K562 (cell line): ENCODE measurements around the gene INPP4B. TPM values are rescaled to one million over a fixed set of nuclear protein-coding genes. Genes with fewer than 3 reads are reported as not detected.

Source experiments
- ATAC-seq: fragments of 200-7000 bp; cut with Tn5 transposase; 3 replicates; pipeline ENCODE4 v1.9.1; 2020; ENCODE audit warnings: moderate library complexity
- BruUV-seq: library from RNA; stranded (reverse); fragments of 400-500 nt; replicated peaks from 2 replicates; lab custom pipeline; 2021; lab: Mats Ljungman, UMichigan
- CTCF ChIA-PET: fragments of 300-600 bp; formaldehyde crosslinking; extraction: SDS; loops from one replicate; lab custom pipeline; 2021; ENCODE audit warnings: low intra/inter-chr PET ratio; lab: Yijun Ruan, JAX
- POLR2A ChIA-PET: fragments of 300-600, 350-650 bp; sonication (Branson Sonifier 250); formaldehyde crosslinking; extraction: SDS; loops from one replicate; lab custom pipeline; 2021; ENCODE audit warnings: antibody characterized with exemption, inconsistent platforms; lab: Yijun Ruan, JAX
- DNase-seq, 4 experiments: peaks; one replicate each; pipeline versions ENCODE4 v3.0.0 to v3.0.0-alpha.2; 2011 to 2018; ENCODE audit warnings: low spot score in 3 of 4, mixed read lengths in 3 of 4; ENCODE audit errors: extremely low read depth in 1 of 4
- FAIRE-seq: peaks from 2 replicates; lab custom pipeline; 2011; peaks lifted over from hg19 to GRCh38; lab: Jason Lieb, UNC
- H2AFZ ChIP-seq: 2 replicates; pipeline ENCODE4 v1.6.0; 2011; ENCODE audit warnings: low read depth, low read length, control low read depth, inconsistent platforms
- H3K27ac ChIP-seq: fragments of 200-600 bp; 3 replicates; pipeline ENCODE4 v1.8.0; 2011; ENCODE audit warnings: low read depth, mild to moderate bottlenecking, control low read depth, inconsistent platforms, low read length, moderate library complexity, mixed read lengths; ENCODE audit errors: extremely low read depth
- H3K27me3 ChIP-seq, 2 experiments: fragments of 300-600 bp in 1 of 2; 2 replicates in 1 of 2; 3 replicates in 1 of 2; pipeline versions ENCODE4 v1.6.0 to v1.8.0; 2011; ENCODE audit warnings: inconsistent platforms in 2 of 2, low read length in 2 of 2, mild to moderate bottlenecking in 1 of 2, mixed read lengths in 1 of 2, moderate library complexity in 1 of 2; ENCODE audit not compliant: control insufficient read depth in 2 of 2, insufficient read depth in 2 of 2
- H3K36me3 ChIP-seq: fragments of 300-600 bp; 3 replicates; pipeline ENCODE4 v1.8.0; 2011; ENCODE audit warnings: mild to moderate bottlenecking, low read length, inconsistent platforms; ENCODE audit not compliant: control insufficient read depth, insufficient read depth
- H3K4me1 ChIP-seq, 2 experiments: fragments of 200-600 bp in 1 of 2; replicated peaks in 1 of 2; 2 replicates in 1 of 2; 3 replicates in 1 of 2; pipeline versions ENCODE4 v1.5.1 to v1.8.0; 2011; ENCODE audit warnings: inconsistent platforms in 2 of 2, low read length in 2 of 2, mild to moderate bottlenecking in 1 of 2, mixed read lengths in 1 of 2, moderate library complexity in 1 of 2; ENCODE audit not compliant: control insufficient read depth in 2 of 2, insufficient read depth in 2 of 2
- H3K4me2 ChIP-seq: 2 replicates; pipeline ENCODE4 v1.6.1; 2011; ENCODE audit warnings: low read length, control low read depth, inconsistent platforms, mixed read lengths; ENCODE audit not compliant: insufficient read depth
- H3K4me3 ChIP-seq: fragments of 200-600 bp; sonication (generic), shearing (Covaris generic); 2 replicates; pipeline ENCODE4 v1.5.1; 2016; ENCODE audit warnings: control low read depth, inconsistent platforms
- H3K79me2 ChIP-seq: fragments of 200-600 bp; 3 replicates; pipeline ENCODE4 v1.8.0; 2011; ENCODE audit warnings: low read length, inconsistent platforms; ENCODE audit not compliant: control insufficient read depth, insufficient read depth
- H3K9ac ChIP-seq, 2 experiments: 2 replicates each; pipeline versions ENCODE4 v1.6.0 to v1.6.1; 2011; ENCODE audit warnings: low read depth in 2 of 2, low read length in 2 of 2, control low read depth in 1 of 2, inconsistent platforms in 1 of 2, mild to moderate bottlenecking in 1 of 2, mixed read lengths in 1 of 2; ENCODE audit not compliant: insufficient read depth in 1 of 2
- H3K9me1 ChIP-seq: one replicate; pipeline ENCODE4 v1.6.0; 2011; ENCODE audit warnings: inconsistent platforms, mild to moderate bottlenecking, low read length, moderate library complexity; ENCODE audit not compliant: control insufficient read depth, insufficient read depth
- H3K9me3 ChIP-seq: replicated peaks from 2 replicates; pipeline ENCODE4 v1.5.1; 2011; ENCODE audit warnings: low read depth, low read length, inconsistent platforms; ENCODE audit not compliant: control insufficient read depth, insufficient read depth
- H4K20me1 ChIP-seq: replicated peaks from 2 replicates; pipeline ENCODE4 v1.6.1; 2011; ENCODE audit warnings: low read length, inconsistent platforms, mixed read lengths; ENCODE audit not compliant: control insufficient read depth, insufficient read depth
- CCNT2 ChIP-seq: IDR thresholded peaks from 2 replicates; pipeline ENCODE4 v1.6.1; 2011; ENCODE audit warnings: borderline replicate concordance, low read depth, mild to moderate bottlenecking, moderate library complexity, mixed read lengths, low read length; ENCODE audit not compliant: insufficient read length; ENCODE audit errors: extremely low read depth
- ELF1 ChIP-seq: fragments of 200-800 bp; sonication (Bioruptor generic); IDR thresholded peaks from 2 replicates; pipeline ENCODE4 v1.6.1; 2016; ENCODE audit warnings: missing genetic modification characterization, missing compliant biosample characterization
- HCFC1 ChIP-seq: IDR thresholded peaks from 2 replicates; pipeline ENCODE4 v1.6.1; 2012; ENCODE audit warnings: low read depth, low read length, improper control_type of control experiment
- HNRNPLL ChIP-seq: fragments of 200-400 bp; formaldehyde crosslinking; IDR thresholded peaks from 2 replicates; pipeline ENCODE4 v1.6.1; 2017; ENCODE audit warnings: low read length, low read depth, mild to moderate bottlenecking; ENCODE audit not compliant: poor library complexity, severe bottlenecking
- NEUROD1 ChIP-seq: fragments of 150-350 bp; IDR thresholded peaks from 2 replicates; pipeline ENCODE4 v1.6.1; 2014; ENCODE audit warnings: borderline replicate concordance, low read length, low read depth; ENCODE audit not compliant: partially characterized antibody
- RBFOX2 ChIP-seq: fragments of 200-400 bp; formaldehyde crosslinking; IDR thresholded peaks from 2 replicates; pipeline ENCODE4 v1.6.1; 2017; ENCODE audit warnings: low read depth, mild to moderate bottlenecking, low read length, moderate library complexity
- TAF9B ChIP-seq: fragments of 450-650 bp; IDR thresholded peaks from 2 replicates; pipeline ENCODE4 v1.6.1; 2018; ENCODE audit warnings: mild to moderate bottlenecking; ENCODE audit not compliant: partially characterized antibody
- ZNF586 ChIP-seq: fragments of 450-650 bp; formaldehyde crosslinking; conservative IDR thresholded peaks from 2 replicates; pipeline ENCODE4 v1.4.0; 2020; ENCODE audit warnings: mild to moderate bottlenecking, moderate library complexity
- WGBS: fragments of 100-300 bp; shearing (Covaris generic); methylation state at CpG from one replicate; pipeline ENCODE4 v1.1.6; 2016; ENCODE audit warnings: low coverage, mixed read lengths; ENCODE audit not compliant: insufficient coverage; ENCODE audit errors: missing lambda C conversion rate; 5-methylcytosine and 5-hydroxymethylcytosine counted together
- in situ Hi-C: fragments of 300-500 bp; cut with MboI; formaldehyde crosslinking; loops from 4 replicates; pipeline ENCODE4 v1.15.0; 2018; ENCODE audit warnings: inconsistent platforms, mixed read lengths
- intact Hi-C: fragments of 100-400 bp; cut with micrococcal nuclease; formaldehyde crosslinking; loops from 2 replicates; pipeline ENCODE4 v1.14.2; 2022
- polyA plus RNA-seq, 8 experiments: library from polyadenylated mRNA; depleted of rRNA in 4 of 8; stranded (reverse) in 5 of 8; unstranded in 3 of 8; fragments of >200 nt; fragmentation: Nextera tagmentation in 2 of 8; fragmentation: Illumina TruSeq in 1 of 8; extraction: Ambion mirVana in 2 of 8; extraction: Trizol in 1 of 8; gene quantifications; 2 replicates each; pipeline versions ENCODE4 v1.2.1 to v1.2.3, GENCODE V29; 2011 to 2014; ENCODE audit warnings: inconsistent platforms in 1 of 8, missing spikeins in 1 of 8
- total RNA-seq, 7 experiments: library from RNA; depleted of rRNA in 6 of 7; stranded (reverse); fragments of >200 nt in 6 of 7; fragmentation: Illumina TruSeq in 2 of 7; extraction: Trizol in 2 of 7; gene quantifications; 2 replicates each; pipeline versions ENCODE4 v1.2.1 to v1.2.3, GENCODE V29; 2011 to 2021; ENCODE audit warnings: low replicate concordance in 1 of 7
- TF ChIP-seq, protein P1 (sequence below): fragments of 250-450 bp; sonication (Bioruptor Pico); IDR thresholded peaks from 2 replicates; pipeline ENCODE4 v1.9.0; 2021; ENCODE audit warnings: mild to moderate bottlenecking

Gene INPP4B
- total and polyA plus RNA-seq, 9 of the 15 experiments (the other 6 are each of a cell fraction or from before 2014, with no cell fraction given) = 0.04 to 0.11 TPM; not detected in 7

- TF ChIP-seq, protein P1, sequence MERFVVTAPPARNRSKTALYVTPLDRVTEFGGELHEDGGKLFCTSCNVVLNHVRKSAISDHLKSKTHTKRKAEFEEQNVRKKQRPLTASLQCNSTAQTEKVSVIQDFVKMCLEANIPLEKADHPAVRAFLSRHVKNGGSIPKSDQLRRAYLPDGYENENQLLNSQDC (CRISPR knock-in tag) = no peak
Measured at GRCh38 chr4:142563682-142564291, 282.3 kb downstream of the INPP4B start (continued).

DNA sequence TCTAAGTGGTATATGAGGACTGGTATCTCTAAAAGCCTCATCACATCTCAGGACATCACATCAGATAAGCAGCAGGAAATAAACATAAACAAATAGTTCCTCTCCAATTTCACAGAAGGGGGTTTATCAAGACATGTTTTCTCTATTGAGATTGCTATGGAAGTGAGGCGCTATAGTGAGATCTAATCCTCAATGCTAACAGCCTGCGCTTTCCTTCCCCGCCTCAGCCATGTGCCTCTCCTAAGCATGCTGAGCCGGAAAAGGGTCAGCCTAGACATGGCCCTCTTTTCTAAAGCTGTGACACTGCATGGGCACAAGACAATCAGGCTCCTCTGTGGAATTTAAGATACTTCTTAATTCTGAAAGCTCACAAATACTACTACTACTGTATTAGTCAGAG, 286.1 kb downstream of the INPP4B start:
- 6% methylated on average over 4 of the region's 4 CpGs for WGBS
- Histone ChIP-seq H3K4me3 (no peak overlapping the region), H4K20me1 (no peaks in the 10 kb centered on the region), H3K36me3 (no peaks in the 10 kb centered on the region), H3K27ac (no peak overlapping the region), H3K27me3 (no peaks in the 10 kb centered on the region), H3K9ac (no peak overlapping the region), H3K79me2 (no peaks in the 10 kb centered on the region), H3K9me1 (no peaks in the 10 kb centered on the region), H3K4me1 (no peaks in the 10 kb centered on the region), H3K4me2 (no peak overlapping the region), H2AFZ (no peak overlapping the region), H3K9me3 (no peaks in the 10 kb centered on the region)
- intact Hi-C loops (no loop called here), in situ Hi-C loops (no loop called here)
- FAIRE-seq (no peak), DNase-seq (no peak), ATAC-seq (no peak)
- POLR2A ChIA-PET = no interaction called here
- BruUV-seq = no TSS peak
- TF ChIP-seq CCNT2 (no peak), NEUROD1 (no peak), HCFC1 (no peak), TAF9B (no peak), ZNF586 (CRISPR knock-in tag) (no peak), ELF1 (tag) (no peak), RBFOX2 (no peak), HNRNPLL (no peak)
- CTCF ChIA-PET = no interaction called here
